ENCODE measurements around the gene FOXC2.

The FOXC2 gene

GRCh38 chr16:86531191-86531545 is 35.5 kb upstream of the FOXC2 start:
- H3K27ac ChIP-seq (ENCODE audit: low read length): no peak overlapping the region
- H2AFZ ChIP-seq (ENCODE audit: low read depth, low read length): no peak overlapping the region
- no peaks in the 10 kb centered on the region for H3K36me3 ChIP-seq (replicated peaks; ENCODE audit: low read depth, low read length)
- no peaks in the 10 kb centered on the region for H4K20me1 ChIP-seq (ENCODE audit: insufficient read depth, low read length)
- H3K9me3 ChIP-seq (ENCODE audit: insufficient read depth, low read length): no peaks in the 10 kb centered on the region
- no peak for TF ChIP-seq CTCF (IDR thresholded peaks at IDR 0.05; ENCODE audit: low read depth, low read length)
- no peak for TF ChIP-seq EZH2phosphoT487 (IDR thresholded peaks at IDR 0.05; ENCODE audit: low read depth)
- no peak overlapping the region for H3K4me2 ChIP-seq (ENCODE audit: low read length)
- H3K9ac ChIP-seq (ENCODE audit: low read length): no peak overlapping the region
- H3K27me3 ChIP-seq (ENCODE audit: low read depth, low read length): no peaks in the 10 kb centered on the region
- H3K4me3 ChIP-seq (ENCODE audit: low read length): no peak overlapping the region
- H3K79me2 ChIP-seq (ENCODE audit: low read length): no peaks in the 10 kb centered on the region
- no peaks in the 10 kb centered on the region for H3K4me1 ChIP-seq (ENCODE audit: low read length)

GRCh38 chr16:86531641-86532525 is 34.7 kb upstream of the FOXC2 start:
- H4K20me1 ChIP-seq (ENCODE audit: insufficient read depth, low read length): no peaks in the 10 kb centered on the region
- TF ChIP-seq EZH2phosphoT487 (IDR thresholded peaks at IDR 0.05; ENCODE audit: low read depth): no peak
- TF ChIP-seq CTCF (IDR thresholded peaks at IDR 0.05; ENCODE audit: low read depth, low read length): no peak
- no peak overlapping the region for H3K4me3 ChIP-seq (ENCODE audit: low read length)
- H2AFZ ChIP-seq (ENCODE audit: low read depth, low read length): no peak overlapping the region
- H3K27ac ChIP-seq (ENCODE audit: low read length): no peak overlapping the region
- H3K79me2 ChIP-seq (ENCODE audit: low read length): no peaks in the 10 kb centered on the region
- H3K36me3 ChIP-seq (replicated peaks; ENCODE audit: low read depth, low read length): no peaks in the 10 kb centered on the region
- H3K27me3 ChIP-seq (ENCODE audit: low read depth, low read length): no peaks in the 10 kb centered on the region
- no peaks in the 10 kb centered on the region for H3K9me3 ChIP-seq (ENCODE audit: insufficient read depth, low read length)
- H3K4me2 ChIP-seq (ENCODE audit: low read length): no peak overlapping the region
- H3K9ac ChIP-seq (ENCODE audit: low read length): no peak overlapping the region
- H3K4me1 ChIP-seq (ENCODE audit: low read length): no peaks in the 10 kb centered on the region

- H3K27ac ChIP-seq (ENCODE audit: low read length): no peak overlapping the region
- no peak for TF ChIP-seq CTCF (IDR thresholded peaks at IDR 0.05; ENCODE audit: low read depth, low read length)
- TF ChIP-seq EZH2phosphoT487 (IDR thresholded peaks at IDR 0.05; ENCODE audit: low read depth): no peak
- H4K20me1 ChIP-seq (ENCODE audit: insufficient read depth, low read length): no peaks in the 10 kb centered on the region
- H3K4me1 ChIP-seq (ENCODE audit: low read length): no peaks in the 10 kb centered on the region
- no peak overlapping the region for H2AFZ ChIP-seq (ENCODE audit: low read depth, low read length)
- H3K79me2 ChIP-seq (ENCODE audit: low read length): no peaks in the 10 kb centered on the region
- no peaks in the 10 kb centered on the region for H3K9me3 ChIP-seq (ENCODE audit: insufficient read depth, low read length)
- H3K27me3 ChIP-seq (ENCODE audit: low read depth, low read length): no peaks in the 10 kb centered on the region
- H3K9ac ChIP-seq (ENCODE audit: low read length): no peak overlapping the region
- H3K4me2 ChIP-seq (ENCODE audit: low read length): no peak overlapping the region
- no peak overlapping the region for H3K4me3 ChIP-seq (ENCODE audit: low read length)
- H3K36me3 ChIP-seq (replicated peaks; ENCODE audit: low read depth, low read length): no peaks in the 10 kb centered on the region
These were observed 34.2 kb upstream of the FOXC2 start for GRCh38 chr16:86532526-86532815.

GRCh38 chr16:86533076-86533475 is 33.6 kb upstream of the FOXC2 start:
- Histone ChIP-seq H3K9me3 (ENCODE audit: insufficient read depth, low read length) (no peaks in the 10 kb centered on the region), H3K27ac (ENCODE audit: low read length) (no peak overlapping the region), H3K9ac (ENCODE audit: low read length) (no peak overlapping the region), H4K20me1 (ENCODE audit: insufficient read depth, low read length) (no peaks in the 10 kb centered on the region), H3K27me3 (ENCODE audit: low read depth, low read length) (no peaks in the 10 kb centered on the region), H2AFZ (ENCODE audit: low read depth, low read length) (no peak overlapping the region), H3K4me1 (ENCODE audit: low read length) (no peaks in the 10 kb centered on the region), H3K4me3 (ENCODE audit: low read length) (no peak overlapping the region), H3K4me2 (ENCODE audit: low read length) (no peak overlapping the region), H3K36me3 (replicated peaks; ENCODE audit: low read depth, low read length) (no peaks in the 10 kb centered on the region), H3K79me2 (ENCODE audit: low read length) (no peaks in the 10 kb centered on the region)
- TF ChIP-seq CTCF (IDR thresholded peaks at IDR 0.05; ENCODE audit: low read depth, low read length) (no peak), EZH2phosphoT487 (IDR thresholded peaks at IDR 0.05; ENCODE audit: low read depth) (no peak)

Data from OCI-LY3 (cell line).